ENCODE measurements around the gene FRYL.

The FRYL gene

DNA sequence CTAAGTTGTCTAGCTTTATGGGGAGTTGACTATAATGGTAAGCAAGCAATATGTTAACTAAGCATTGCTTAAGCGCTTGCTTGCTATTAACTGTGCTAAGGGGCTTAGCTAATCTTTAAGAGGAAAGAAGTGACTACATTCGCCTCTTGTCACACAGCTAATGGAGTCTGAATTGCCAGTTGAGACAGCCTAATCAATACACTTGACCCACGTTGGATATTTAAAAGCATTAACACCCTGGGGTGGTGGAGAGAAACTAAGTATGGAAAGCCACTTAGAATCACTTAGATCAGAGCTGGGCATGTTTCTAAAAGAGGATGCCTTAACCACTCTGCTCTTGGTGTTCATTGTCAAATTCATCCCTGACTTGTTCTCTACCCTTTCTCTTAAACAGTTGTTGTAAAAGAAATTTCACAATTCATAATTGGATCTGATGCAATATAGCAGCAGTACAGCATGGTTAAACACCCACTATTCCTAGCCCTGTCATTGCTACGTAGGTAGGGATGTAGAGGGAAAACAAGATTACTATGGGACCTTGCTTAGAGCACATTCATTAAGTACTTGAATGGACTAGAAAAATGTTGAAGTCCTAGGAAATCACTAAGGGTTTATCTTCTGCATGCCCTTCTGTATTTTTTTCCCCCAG, 286.5 kb downstream of the FRYL start:
- Histone ChIP-seq H3K9me3 (ENCODE audit: low read length) (no peaks in the 10 kb centered on the region), H3K4me3 (ENCODE audit: low read depth, low read length, poor library complexity, severe bottlenecking) (no peak overlapping the region), H3K9ac (ENCODE audit: low read length) (no peak overlapping the region), H3K9me2 (ENCODE audit: low read depth, low read length) (no peaks in the 10 kb centered on the region), H3K4me2 (ENCODE audit: low read length) (no peak overlapping the region), H3F3A (ENCODE audit: insufficient read depth, low read length) (no peaks in the 10 kb centered on the region), H4K20me1 (ENCODE audit: insufficient read depth, low read length) (no peaks in the 10 kb centered on the region), H3K36me3 (ENCODE audit: insufficient read depth, low read length) (no peaks in the 10 kb centered on the region), H3K27ac (ENCODE audit: low read depth, low read length, poor library complexity, severe bottlenecking) (no peak overlapping the region), H3K27me3 (ENCODE audit: insufficient read depth, low read length) (no peaks in the 10 kb centered on the region), H2AFZ (ENCODE audit: low read length) (no peak overlapping the region), H3K79me2 (ENCODE audit: insufficient read depth, low read length) (no peaks in the 10 kb centered on the region), H3K4me1 (ENCODE audit: insufficient read depth, low read length, severe bottlenecking) (no peaks in the 10 kb centered on the region)
- TF ChIP-seq, protein P1, sequence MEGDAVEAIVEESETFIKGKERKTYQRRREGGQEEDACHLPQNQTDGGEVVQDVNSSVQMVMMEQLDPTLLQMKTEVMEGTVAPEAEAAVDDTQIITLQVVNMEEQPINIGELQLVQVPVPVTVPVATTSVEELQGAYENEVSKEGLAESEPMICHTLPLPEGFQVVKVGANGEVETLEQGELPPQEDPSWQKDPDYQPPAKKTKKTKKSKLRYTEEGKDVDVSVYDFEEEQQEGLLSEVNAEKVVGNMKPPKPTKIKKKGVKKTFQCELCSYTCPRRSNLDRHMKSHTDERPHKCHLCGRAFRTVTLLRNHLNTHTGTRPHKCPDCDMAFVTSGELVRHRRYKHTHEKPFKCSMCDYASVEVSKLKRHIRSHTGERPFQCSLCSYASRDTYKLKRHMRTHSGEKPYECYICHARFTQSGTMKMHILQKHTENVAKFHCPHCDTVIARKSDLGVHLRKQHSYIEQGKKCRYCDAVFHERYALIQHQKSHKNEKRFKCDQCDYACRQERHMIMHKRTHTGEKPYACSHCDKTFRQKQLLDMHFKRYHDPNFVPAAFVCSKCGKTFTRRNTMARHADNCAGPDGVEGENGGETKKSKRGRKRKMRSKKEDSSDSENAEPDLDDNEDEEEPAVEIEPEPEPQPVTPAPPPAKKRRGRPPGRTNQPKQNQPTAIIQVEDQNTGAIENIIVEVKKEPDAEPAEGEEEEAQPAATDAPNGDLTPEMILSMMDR (IDR thresholded peaks at IDR 0.05; ENCODE audit: low read length): no peak
- TF ChIP-seq EZH2 (IDR thresholded peaks at IDR 0.05; ENCODE audit: borderline replicate concordance, low read length): no peak

GRCh38 chr4:48491514-48492176, 288.4 kb downstream of the FRYL start:
- TF ChIP-seq EZH2 (IDR thresholded peaks at IDR 0.05; ENCODE audit: borderline replicate concordance, low read length): no peak
- TF ChIP-seq, protein P1 (IDR thresholded peaks at IDR 0.05; ENCODE audit: low read length): no peak
- H3K4me2 ChIP-seq (ENCODE audit: low read length): no peak overlapping the region
- no peak overlapping the region for H3K4me3 ChIP-seq (ENCODE audit: low read depth, low read length, poor library complexity, severe bottlenecking)

GRCh38 chr4:48490680-48491513, 289.2 kb downstream of the FRYL start:
- Histone ChIP-seq H3K4me3 (ENCODE audit: low read depth, low read length, poor library complexity, severe bottlenecking) (no peak overlapping the region), H3K27me3 (ENCODE audit: insufficient read depth, low read length) (no peaks in the 10 kb centered on the region), H3K9ac (ENCODE audit: low read length) (no peak overlapping the region), H2AFZ (ENCODE audit: low read length) (no peak overlapping the region), H3K9me3 (ENCODE audit: low read length) (no peaks in the 10 kb centered on the region), H3K9me2 (ENCODE audit: low read depth, low read length) (no peaks in the 10 kb centered on the region), H3K79me2 (ENCODE audit: insufficient read depth, low read length) (no peaks in the 10 kb centered on the region), H4K20me1 (ENCODE audit: insufficient read depth, low read length) (no peaks in the 10 kb centered on the region), H3K27ac (ENCODE audit: low read depth, low read length, poor library complexity, severe bottlenecking) (no peak overlapping the region), H3F3A (ENCODE audit: insufficient read depth, low read length) (no peaks in the 10 kb centered on the region), H3K4me2 (ENCODE audit: low read length) (no peak overlapping the region), H3K36me3 (ENCODE audit: insufficient read depth, low read length) (no peaks in the 10 kb centered on the region), H3K4me1 (ENCODE audit: insufficient read depth, low read length, severe bottlenecking) (no peaks in the 10 kb centered on the region)
- TF ChIP-seq EZH2 (IDR thresholded peaks at IDR 0.05; ENCODE audit: borderline replicate concordance, low read length): no peak

More at GRCh38 chr4:48491514-48492176, 288.4 kb downstream of the FRYL start:
- H3K9me2 ChIP-seq (ENCODE audit: low read depth, low read length): no peaks in the 10 kb centered on the region
- H3K79me2 ChIP-seq (ENCODE audit: insufficient read depth, low read length): no peaks in the 10 kb centered on the region
- no peaks in the 10 kb centered on the region for H3F3A ChIP-seq (ENCODE audit: insufficient read depth, low read length)
- no peaks in the 10 kb centered on the region for H3K27me3 ChIP-seq (ENCODE audit: insufficient read depth, low read length)
- H2AFZ ChIP-seq (ENCODE audit: low read length): no peak overlapping the region
- no peaks in the 10 kb centered on the region for H3K9me3 ChIP-seq (ENCODE audit: low read length)
- no peaks in the 10 kb centered on the region for H3K36me3 ChIP-seq (ENCODE audit: insufficient read depth, low read length)
- no peaks in the 10 kb centered on the region for H4K20me1 ChIP-seq (ENCODE audit: insufficient read depth, low read length)
- H3K4me1 ChIP-seq (ENCODE audit: insufficient read depth, low read length, severe bottlenecking): no peaks in the 10 kb centered on the region
- no peak overlapping the region for H3K9ac ChIP-seq (ENCODE audit: low read length)
- H3K27ac ChIP-seq (ENCODE audit: low read depth, low read length, poor library complexity, severe bottlenecking): no peak overlapping the region

Measured in OCI-LY1 (cell line).